ENCODE data around the gene PCMT1. TPM values are rescaled to one million over a fixed set of nuclear protein-coding genes. Genes with fewer than 3 reads are reported as not detected.
A peak's percentile ranks its signal among the peaks of the same experiment; 100 is the strongest.
"Not testable (repeated sequence)": the region's sequence is repeated elsewhere in the genome, so short reads cannot be mapped to it uniquely, and the experiment has no call there.

The PCMT1 gene
- total RNA-seq, 1 donor from 2014 or later: 105 TPM

GRCh38 chr6:149851461-149852110 lies 102.0 kb downstream of the PCMT1 start:
- Histone ChIP-seq H3K4me3 (no peak overlapping the region), H3K4me1 (peaks cover 31% of the 10 kb centered on the region), H3K9me3 (no peaks in the 10 kb centered on the region), H3K27ac (no peak overlapping the region), H3K36me3 (no peaks in the 10 kb centered on the region), H3K27me3 (no peaks in the 10 kb centered on the region)
- DNase-seq (ENCODE audit: extremely low spot score in 2 of 2): peak in 1 of 2 donors; percentile 22
- intact Hi-C loops (cut with DNase I): no loop called here
- no peak for TF ChIP-seq POLR2A (IDR thresholded peaks at IDR 0.05)
- no peak for TF ChIP-seq POLR2AphosphoS5 (IDR thresholded peaks at IDR 0.05; ENCODE audit: insufficient read depth in 1 of 2, low read depth in 1 of 2)
- no peak for TF ChIP-seq CTCF (IDR thresholded peaks at IDR 0.05)

DNA sequence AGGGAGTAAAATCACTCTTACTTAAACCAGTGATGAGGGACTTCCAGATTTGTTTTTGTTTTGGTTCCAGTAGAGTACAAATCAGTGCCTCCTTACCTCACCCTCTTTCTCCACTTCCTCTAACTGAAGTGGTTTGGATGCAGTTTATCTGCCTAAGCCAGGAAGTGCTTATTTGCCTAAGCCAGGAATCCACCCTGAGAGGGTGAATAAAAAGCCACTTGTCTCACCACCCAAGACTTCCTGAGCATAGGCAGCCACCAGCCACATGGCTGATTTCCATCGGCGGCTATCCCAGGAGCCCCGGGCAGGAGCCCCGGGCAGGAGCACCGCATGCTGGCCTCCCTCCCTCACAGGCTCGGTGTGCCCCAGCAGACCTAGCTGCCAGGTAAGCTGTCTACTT lies 102.6 kb downstream of the PCMT1 start:
- intact Hi-C loops (cut with DNase I): no loop called here
- no peak overlapping the region for H3K27ac ChIP-seq
- H3K27me3 ChIP-seq: no peaks in the 10 kb centered on the region
- no peaks in the 10 kb centered on the region for H3K9me3 ChIP-seq
- DNase-seq (ENCODE audit: extremely low spot score in 2 of 2): peak in 1 of 2 donors; percentile 62
- no peak for TF ChIP-seq POLR2A (IDR thresholded peaks at IDR 0.05)
- TF ChIP-seq POLR2AphosphoS5 (IDR thresholded peaks at IDR 0.05; ENCODE audit: insufficient read depth in 1 of 2, low read depth in 1 of 2): no peak
- no peak for TF ChIP-seq CTCF (IDR thresholded peaks at IDR 0.05)
- peaks cover 31% of the 10 kb centered on the region for H3K4me1 ChIP-seq
- no peaks in the 10 kb centered on the region for H3K36me3 ChIP-seq
- no peak overlapping the region for H3K4me3 ChIP-seq

DNA sequence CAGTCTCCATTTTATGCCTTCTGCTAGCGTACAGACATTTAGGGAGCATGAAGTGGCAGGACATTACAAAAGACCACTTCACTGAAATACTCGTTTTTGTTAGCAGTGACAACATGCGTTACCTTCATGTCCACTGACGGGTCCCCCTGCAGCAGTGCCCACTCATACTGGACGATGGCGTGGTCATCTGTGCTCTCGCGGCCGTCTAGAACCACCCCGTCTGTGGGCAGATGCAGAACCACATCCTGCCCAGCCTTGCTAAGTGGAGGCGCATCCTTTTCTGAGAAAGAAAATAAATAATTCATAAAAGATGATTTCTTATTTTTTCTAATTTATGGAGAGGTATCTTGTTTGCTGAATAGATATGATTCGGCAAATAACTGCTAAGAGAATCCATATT lies 103.3 kb downstream of the PCMT1 start:
- Histone ChIP-seq H3K9me3 (no peaks in the 10 kb centered on the region), H3K4me1 (peaks cover 30% of the 10 kb centered on the region), H3K27me3 (no peaks in the 10 kb centered on the region), H3K4me3 (no peak overlapping the region), H3K27ac (no peak overlapping the region), H3K36me3 (no peaks in the 10 kb centered on the region)
- DNase-seq (ENCODE audit: extremely low spot score in 2 of 2): peak in 1 of 2 donors; percentile 60
- TF ChIP-seq POLR2AphosphoS5 (IDR thresholded peaks at IDR 0.05; ENCODE audit: insufficient read depth in 1 of 2, low read depth in 1 of 2) (no peak), POLR2A (IDR thresholded peaks at IDR 0.05) (no peak), CTCF (IDR thresholded peaks at IDR 0.05) (no peak)
- intact Hi-C loops (cut with DNase I): no loop called here

GRCh38 chr6:149854017-149854416 lies 104.5 kb downstream of the PCMT1 start:
- H3K36me3 ChIP-seq; DNase-seq (ENCODE audit: extremely low spot score in 2 of 2); intact Hi-C loops (cut with DNase I); H3K27me3 ChIP-seq; H3K4me3 ChIP-seq; H3K9me3 ChIP-seq; H3K27ac ChIP-seq: not testable (repeated sequence)
- H3K4me1 ChIP-seq: peaks cover 26% of the 10 kb centered on the region

DNA sequence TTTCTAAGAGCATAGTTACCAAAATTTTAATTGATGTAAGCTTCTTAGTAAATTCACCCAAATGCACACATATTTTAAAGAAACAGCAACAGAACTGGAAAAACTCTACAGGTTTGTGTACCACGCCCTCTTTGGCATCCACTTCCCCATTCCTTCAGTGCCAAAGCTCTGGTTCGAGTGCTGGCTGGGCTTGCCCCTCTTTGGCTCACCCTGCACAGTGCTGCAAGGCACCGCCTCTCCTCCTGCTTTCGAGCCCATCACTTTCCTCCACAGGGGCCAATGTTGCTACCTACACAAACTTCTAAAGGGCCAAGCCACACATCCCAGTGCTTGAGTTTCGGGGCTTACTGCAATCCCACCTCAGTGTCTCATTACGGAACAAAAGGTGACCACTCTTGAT lies 105.0 kb downstream of the PCMT1 start:
- Histone ChIP-seq H3K9me3 (no peaks in the 10 kb centered on the region), H3K27ac (no peak overlapping the region), H3K27me3 (no peaks in the 10 kb centered on the region), H3K36me3 (no peaks in the 10 kb centered on the region), H3K4me3 (no peak overlapping the region), H3K4me1 (peaks cover 26% of the 10 kb centered on the region)
- TF ChIP-seq CTCF (IDR thresholded peaks at IDR 0.05): no peak
- no peak for TF ChIP-seq POLR2AphosphoS5 (IDR thresholded peaks at IDR 0.05; ENCODE audit: insufficient read depth in 1 of 2, low read depth in 1 of 2)
- no peak for TF ChIP-seq POLR2A (IDR thresholded peaks at IDR 0.05)
- intact Hi-C loops (cut with DNase I): no loop called here
- peak in 1 of 2 donors; percentile 27 for DNase-seq (ENCODE audit: extremely low spot score in 2 of 2)
